Measurements from ENCODE around the gene SUPT16H. TPM values are rescaled to one million over a fixed set of nuclear protein-coding genes. Genes with fewer than 3 reads are reported as not detected.

The SUPT16H gene
- total and polyA plus RNA-seq, 2 of the 8 experiments (the other 6 are each of a cell fraction or from before 2014, with no cell fraction given): 138 to 201 TPM

GRCh38 chr14:21431126-21431525 is 47.3 kb upstream of the SUPT16H start (continued):
- TF ChIP-seq CHD7 (IDR thresholded peaks at IDR 0.05; ENCODE audit: insufficient replicate concordance, low read length) (no peak), SP4 (IDR thresholded peaks at IDR 0.05; ENCODE audit: low read length) (no peak), RBBP5 (IDR thresholded peaks at IDR 0.05; ENCODE audit: borderline replicate concordance, low read depth, low read length) (no peak), KDM4A (IDR thresholded peaks at IDR 0.05; ENCODE audit: low read depth, low read length, severe bottlenecking) (no peak), ATF3 (IDR thresholded peaks at IDR 0.05; ENCODE audit: insufficient read depth, low read depth, low read length) (no peak), SP2 (IDR thresholded peaks at IDR 0.05; ENCODE audit: low read length) (no peak), EGR1 (IDR thresholded peaks at IDR 0.05; ENCODE audit: borderline replicate concordance, low read depth, low read length) (no peak), SIRT6 (IDR thresholded peaks at IDR 0.05; ENCODE audit: low read length) (no peak), CTBP2 (IDR thresholded peaks at IDR 0.05; ENCODE audit: borderline replicate concordance, insufficient read depth, insufficient read length, low read length) (no peak), CBX8 (IDR thresholded peaks at IDR 0.05; ENCODE audit: borderline replicate concordance, low read depth, low read length) (no peak), BACH1 (IDR thresholded peaks at IDR 0.05; ENCODE audit: low read length) (no peak), POLR2A (IDR thresholded peaks at IDR 0.05; ENCODE audit: control extremely low read depth in 1 of 2, low read depth in 2 of 2, low read length in 2 of 2) (no peak), MAFK (IDR thresholded peaks at IDR 0.05; ENCODE audit: low read depth, low read length) (no peak)
